Inflammatory macrophage treated with lipopolysaccharide for 1 hour (primary cell): ENCODE results near the gene BCKDK.
"Not testable (repeated sequence)": the region's sequence is repeated elsewhere in the genome, so short reads cannot be mapped to it uniquely, and the experiment has no call there.

Source experiments
- DNase-seq, 2 donors: peaks; one replicate each; pipeline ENCODE4 v3.0.0-alpha.2; 2020 to 2022

Gene BCKDK

DNA sequence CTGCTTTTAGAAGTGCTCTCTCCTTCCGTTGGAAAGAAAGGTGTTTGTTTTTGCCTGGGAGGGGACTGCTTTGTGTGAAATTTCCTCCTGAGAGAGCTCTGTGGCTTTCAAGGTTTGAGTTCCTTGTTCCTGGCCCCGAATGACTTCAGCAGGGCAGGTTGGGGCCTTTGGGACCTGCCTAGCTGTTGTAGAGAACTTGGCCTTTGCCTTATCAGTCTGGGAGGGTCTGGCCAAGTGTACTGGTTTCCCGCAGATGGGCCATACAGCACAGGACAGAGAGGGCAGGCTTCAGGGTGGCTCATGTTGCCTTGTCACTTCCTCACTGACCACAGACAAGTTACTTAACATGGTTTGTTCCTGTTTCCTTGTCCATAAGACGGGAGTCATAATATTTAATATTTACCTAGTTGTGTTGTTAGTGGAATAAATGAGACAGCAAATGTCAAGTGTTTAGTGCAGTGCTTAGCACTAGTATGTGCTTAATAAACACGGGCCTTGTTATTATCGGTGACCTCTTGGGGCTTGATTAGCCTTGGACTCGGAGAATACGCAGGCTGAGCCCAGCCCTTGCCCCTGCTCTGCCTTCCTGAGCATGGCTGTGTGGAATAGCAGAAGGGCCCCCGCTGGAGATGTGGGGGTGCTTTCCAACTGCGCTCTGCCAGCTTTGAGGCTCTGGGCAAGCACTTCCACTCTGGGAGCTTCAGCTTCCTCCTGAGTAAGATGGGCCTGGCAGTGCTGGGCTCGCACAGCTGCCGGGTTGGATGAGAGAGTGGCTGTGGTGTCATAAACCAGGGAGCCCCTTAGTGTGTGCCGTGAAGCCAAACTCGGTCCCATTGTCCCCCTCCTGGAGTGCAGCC, 20.8 kb downstream of the BCKDK start:
- DNase-seq, result peak; percentile 78 to 87

DNA sequence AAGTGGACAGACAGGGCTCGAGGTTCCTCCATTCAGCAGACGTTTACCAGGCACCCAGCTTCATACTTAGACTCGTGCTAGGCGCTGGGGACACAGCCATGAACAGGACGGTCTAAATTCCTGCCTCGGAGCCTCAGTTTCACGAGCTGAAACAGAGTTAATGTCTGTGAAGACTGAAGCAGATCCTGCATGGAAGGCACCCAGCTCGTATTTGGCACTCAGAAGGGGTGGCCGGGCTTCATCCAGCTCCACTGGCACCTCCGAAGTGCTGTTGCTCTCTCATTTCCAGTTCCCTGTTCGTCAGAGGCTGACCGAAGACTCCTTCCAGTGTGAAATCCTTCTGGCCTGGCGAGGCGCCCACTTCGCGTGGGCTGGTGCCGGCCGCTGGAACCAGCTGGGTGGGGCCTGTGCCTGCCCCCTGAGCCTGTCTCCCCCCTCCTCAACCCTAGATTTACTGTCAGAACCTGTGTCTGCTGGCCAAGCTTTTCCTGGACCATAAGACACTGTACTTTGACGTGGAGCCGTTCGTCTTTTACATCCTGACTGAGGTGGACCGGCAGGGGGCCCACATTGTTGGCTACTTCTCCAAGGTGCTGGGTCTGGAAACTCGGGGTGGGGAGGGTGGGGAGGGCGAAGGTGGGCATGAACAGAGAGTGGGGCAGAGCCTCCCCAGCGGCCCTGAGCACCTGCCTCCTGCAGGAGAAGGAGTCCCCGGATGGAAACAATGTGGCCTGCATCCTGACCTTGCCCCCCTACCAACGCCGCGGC, 21.6 kb downstream of the BCKDK start:
- DNase-seq, result peak; percentile 69 to 78

DNA sequence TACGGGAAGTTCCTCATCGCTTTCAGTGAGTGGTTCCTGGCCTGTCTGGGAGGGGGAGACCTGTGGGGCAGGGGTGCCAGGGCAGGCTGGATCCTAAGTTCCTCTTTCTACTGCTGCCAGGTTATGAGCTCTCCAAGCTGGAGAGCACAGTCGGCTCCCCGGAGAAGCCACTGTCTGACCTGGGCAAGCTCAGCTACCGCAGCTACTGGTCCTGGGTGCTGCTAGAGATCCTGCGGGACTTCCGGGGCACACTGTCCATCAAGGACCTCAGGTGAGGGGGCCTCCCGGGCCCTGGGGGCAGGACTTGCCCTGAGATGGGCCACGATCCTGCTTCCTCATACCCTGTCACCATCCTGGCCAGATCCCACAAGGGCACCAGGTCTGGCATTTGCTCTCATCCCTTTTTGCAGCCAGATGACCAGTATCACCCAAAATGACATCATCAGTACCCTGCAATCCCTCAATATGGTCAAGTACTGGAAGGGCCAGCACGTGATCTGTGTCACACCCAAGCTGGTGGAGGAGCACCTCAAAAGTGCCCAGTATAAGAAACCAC, 22.2 kb downstream of the BCKDK start:
- DNase-seq, result peak in 1 of 2 donors; percentile 51

DNA sequence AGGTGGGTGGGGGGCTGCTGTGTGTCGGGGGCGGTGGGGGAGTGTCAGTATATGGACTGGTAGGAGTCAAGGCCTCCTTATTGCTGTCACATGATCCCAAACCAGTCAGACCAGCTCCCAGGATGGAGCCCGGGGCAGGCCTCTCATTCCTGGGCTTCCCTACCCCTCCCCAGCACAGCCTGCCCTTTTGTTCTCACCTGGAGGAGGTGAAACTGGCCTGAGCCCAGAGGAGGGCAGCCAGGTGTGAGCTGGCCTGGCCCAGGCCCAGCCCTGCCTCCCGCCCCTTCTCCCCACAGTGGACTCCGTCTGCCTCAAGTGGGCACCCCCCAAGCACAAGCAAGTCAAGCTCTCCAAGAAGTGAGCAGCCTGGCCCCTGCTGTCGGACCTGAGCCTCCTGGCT, 22.7 kb downstream of the BCKDK start:
- no peak for DNase-seq

DNA sequence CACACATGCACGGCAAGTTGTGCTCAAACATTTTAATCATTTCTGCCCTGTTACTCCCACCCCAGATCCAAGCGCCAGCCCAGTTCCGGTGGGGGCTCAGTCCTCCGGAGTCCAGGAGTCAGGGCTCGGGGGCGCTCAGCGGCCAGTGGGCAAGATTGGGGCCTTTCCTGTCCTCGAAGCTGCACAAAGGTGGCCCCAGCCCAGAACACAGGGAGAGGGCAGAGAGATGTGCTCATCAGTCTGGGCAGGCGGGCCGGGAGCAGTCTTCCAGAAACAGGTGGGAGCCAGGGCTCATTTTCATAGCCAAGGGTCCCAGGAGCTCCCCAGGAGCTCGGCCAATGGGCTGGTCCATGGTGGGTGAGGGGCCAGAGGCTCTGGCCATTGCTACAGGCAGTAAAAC, 23.2 kb downstream of the BCKDK start:
- no peak for DNase-seq

DNA sequence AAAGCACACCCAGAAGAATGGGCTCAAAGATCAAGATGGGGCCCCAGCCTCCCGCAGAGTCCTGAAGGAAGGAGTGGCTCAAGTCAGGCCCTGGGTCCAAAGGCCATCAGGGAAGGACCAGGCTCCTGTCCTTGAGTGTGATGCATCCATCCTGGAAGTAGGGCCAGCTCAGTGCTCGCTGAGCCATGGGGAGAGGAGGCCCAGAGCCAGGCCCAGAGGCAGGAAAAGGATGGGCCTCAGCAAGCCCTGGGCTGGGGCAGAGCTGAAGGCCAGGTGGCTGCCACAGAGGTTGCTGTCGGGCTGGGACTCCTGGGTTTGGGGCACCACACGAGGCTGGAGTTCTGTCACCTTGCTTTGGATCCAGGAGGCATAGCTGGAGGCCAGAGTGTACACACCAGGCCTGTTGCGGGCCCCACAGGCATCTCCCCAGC, 23.7 kb downstream of the BCKDK start:
- DNase-seq, result no peak

DNA sequence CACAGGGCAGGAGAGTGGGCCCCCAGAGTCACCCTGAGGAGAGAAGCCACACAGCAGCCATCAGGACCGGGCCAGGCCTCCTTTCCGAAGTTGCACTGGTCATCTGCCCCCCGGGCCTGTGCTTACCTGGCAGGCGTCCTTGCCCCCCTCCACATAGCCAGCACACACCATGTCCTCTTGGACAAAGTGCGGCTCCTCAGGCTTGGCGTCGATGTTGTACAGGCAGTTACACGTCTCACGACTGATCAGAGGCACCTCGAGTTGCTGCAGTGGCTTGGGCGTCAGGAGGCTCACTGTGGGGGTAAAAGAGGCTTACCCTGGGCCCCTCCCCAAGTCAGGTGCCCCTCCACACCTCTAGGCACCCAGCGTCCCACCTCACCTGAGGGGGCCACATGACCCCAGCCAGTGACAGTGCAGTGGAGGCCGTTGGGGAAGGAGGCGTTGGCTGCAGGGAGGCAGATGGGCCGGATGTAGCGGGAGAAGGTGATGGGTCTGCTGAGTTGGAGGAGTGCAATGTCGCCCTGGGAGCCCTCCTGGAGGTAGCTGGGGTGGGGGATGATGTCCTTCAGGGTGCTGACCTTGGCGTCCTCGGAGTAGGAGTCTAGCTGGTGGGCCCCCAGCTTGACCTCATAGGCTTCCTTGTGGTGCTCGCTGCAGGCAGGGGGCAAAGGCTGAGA, 24.3 kb downstream of the BCKDK start:
- no peak for DNase-seq

DNA sequence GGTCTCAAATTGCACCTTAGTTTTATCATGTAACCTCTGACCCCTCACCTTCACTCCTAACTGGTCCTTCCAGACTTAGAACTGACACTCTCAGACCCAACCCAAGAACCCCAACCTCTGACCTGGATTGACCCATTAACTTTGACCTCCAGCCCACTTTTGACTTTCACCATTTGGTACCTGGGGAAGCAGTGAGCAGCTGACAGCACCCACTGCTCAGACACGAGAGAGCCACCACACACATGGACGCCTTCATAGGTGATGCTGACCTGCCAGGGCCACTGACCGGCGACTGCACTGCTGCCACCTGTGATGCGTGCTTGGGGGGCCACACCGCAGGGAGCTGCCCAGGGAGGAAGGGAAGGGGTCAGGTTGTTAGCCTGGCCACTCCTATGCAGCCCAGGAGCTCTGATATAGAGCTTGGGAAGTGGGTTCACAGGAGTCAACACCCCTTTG, 24.9 kb downstream of the BCKDK start:
- DNase-seq, result no peak

DNA sequence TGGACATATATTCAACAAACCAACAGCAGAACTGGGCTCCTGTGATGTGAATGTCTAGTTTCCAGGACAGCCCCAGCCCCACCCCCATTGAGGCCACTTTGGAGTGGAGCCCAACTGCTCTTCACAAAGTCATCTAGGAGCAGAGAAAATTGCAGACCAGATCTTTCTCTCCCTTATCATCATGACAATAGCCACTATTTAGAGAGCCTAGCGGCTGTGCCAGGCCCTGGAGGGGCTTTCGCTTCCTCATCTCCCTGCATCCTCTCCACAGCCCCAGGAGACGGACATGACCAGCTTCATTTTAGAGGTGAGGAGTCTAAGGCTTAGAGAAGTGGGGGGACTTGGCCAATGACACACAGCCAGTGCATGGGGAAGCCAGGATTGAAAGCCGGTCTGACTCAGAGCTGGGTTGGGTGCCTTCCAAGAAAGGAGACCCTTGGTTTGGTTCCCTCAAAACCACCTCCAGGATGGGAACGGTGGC, 25.9 kb downstream of the BCKDK start:
- DNase-seq, result peak in 1 of 2 donors; percentile 33

DNA sequence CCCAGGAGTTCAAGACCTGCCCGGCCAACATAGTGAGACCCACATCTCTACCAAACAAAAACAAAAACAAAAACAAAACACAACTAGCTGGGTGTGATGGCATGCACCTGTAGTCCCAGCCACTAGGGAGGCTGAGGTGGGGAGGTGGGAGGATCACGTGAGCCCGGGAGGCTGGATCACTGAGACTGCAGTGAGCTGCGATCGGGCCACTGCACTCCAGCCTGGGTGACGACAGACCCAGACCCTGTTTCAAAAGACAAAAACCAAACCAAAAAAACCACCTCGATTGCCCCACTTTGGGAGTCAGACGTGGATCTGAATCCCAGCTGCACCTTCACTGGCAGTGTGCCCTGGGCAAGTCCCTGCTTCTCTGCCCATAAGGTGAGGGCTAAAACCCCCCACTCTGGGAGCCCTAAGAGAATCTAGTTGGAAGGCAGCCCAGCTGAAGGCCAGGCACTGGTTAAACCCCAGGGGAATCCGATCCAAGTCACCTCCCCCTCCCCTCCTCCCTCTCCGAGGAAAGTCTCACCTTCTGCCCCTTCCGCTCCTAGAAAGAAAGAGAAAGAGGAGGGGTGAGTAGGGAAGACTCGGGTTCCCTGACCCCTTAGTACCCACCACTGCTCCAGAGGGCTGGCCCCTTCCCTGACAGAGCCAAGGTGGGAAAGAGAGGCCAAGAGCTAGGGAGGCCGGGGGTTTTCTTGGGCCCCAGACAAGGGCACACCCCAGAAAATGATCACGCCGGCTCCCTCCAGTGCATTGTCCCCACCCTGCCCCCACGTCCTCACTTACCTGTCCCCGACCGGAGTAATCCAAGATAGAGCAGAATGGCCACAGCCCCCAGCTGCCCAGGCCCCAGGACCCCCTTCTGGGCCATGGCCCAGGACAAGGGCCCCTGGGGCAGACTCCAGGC, 26.7 kb downstream of the BCKDK start:
- DNase-seq, result no peak

DNA sequence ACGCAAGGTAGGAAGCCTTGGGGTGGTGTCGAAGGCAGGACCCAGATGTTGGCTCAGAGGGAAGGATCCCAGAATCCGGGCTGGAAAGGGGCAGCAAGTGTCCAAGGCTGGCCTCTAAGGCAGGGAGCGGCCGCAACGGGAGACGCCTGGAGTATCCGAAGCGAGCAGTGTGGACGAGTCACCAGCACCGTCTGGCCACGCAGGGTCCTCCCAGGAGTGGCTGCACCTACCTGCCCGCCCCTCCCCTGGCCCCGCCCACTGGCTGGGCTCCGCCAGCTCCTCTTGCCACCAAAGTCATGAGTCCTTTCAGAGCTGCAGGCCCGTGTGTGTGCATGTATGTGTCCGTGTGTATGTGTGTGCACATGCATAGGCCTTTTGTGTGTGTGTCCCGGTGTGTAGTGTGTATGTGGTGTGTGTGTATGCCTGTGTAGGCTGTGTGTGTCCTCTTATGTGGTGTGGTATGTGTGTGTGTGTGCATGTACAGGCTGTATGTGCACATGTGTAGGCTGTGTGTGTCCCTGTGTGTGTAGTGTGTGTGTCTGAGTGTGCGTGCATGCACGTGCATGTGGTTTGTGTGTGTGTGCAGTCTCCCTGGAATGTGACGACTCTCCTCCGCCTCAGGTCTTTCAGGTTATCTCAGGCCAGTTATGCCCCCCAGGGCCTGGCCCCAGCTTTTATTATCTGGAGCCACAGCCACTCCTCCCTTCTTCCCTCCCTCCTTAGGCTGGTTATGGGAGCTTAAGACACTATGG, 27.5 kb downstream of the BCKDK start, which contains the start of gene PRSS8:
Gene PRSS8 (minus strand): TSS at position 193 of the 752 bp plus-strand sequence. CDS start 229 bp downstream, outside the sequence.
- no peak for DNase-seq

DNA sequence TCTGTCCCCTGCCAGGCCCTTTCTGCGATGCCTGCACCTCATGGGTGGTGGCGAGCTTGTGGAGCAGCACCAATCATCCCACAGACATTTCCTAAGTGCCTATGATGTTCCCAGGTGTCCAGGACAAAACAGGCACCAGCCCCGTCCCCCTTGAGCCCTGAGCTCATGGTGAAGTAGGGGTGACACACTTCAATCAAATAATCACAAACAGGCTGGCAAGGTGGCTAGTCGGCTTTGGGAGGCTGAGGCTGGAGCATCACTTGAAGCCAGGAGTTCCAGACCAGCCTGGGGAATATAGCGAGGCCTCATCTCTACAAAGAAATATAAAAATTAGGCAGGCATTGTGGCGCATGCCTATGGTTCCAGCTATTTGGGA, 28.1 kb downstream of the BCKDK start:
- DNase-seq, result no peak

DNA sequence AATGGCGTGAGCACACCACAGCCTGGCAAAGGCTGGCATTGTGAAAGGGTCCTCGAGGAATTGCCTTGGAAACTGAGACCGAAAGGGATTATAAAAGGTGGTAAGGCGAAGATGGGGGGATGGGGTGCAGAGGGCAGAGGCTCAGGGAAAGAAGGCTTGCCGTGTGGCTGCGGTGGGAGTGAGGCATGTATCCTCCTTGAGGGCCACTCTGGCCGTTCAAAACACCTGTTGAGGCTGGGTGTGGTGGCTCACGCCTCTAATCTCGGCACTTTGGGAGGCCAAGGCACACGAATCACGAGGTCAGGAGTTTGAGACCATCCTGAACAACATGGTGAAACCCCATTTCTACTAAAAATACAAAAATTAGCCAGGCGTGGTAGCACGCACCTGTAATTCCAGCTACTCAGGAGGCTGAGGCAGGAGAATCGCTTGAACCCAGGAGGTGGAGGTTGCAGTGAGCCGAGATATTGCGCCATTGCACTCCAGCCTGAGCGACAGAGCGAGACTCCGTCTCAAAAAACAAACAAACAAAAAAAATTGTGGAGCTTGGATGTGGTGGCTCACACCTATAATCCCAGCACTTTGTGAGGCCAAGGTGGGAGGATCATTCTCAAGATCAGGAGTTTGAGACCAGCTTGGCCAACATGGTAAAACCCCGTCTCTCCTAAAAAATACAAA, 28.8 kb downstream of the BCKDK start:
- DNase-seq, result not testable (repeated sequence)

DNA sequence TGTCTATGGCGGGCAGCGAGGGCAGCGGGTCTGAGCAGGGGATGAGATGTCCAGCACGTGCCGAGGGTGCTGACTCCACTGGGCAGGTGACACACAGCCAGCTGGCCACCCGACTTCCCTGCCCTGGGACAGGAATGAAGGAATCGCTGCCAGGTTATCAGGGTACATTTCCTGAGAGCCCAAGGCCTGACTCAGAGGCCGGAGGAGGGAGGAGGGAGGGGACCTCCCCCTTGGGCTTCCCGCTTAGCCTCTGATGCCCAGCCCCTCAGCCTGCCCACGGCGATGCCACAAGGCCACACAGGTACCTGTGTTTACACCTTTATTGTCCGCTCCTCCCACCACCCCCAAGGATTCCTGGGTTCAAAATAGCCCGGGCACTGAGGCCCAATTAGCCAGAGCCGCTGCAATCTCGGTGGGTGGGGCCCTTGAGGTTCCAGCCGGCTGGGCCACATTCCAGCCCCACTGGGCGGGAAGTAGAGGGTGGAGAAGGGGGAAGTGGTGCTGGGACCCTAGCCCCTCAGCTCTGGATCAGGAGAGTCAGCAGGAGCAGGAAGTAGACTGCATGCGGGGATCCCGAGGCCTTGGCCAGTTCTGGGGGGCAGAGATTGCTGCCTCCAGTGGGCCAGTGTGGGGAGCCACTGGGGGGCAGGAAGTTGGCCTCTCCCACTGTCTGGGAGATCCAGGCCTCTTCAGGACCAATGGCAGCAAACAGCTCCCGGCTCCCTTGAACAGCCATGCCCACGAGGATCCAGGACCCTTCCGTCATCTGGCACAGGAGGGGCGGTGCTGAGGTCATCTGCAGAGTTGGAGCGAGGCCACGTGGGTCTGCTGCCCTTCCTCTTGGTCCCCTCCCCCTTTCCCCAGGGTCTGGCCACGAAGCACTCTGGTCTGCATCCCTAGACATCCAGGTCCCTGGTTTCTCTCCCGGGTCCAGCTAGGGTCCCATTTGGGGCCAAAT, 30.7 kb downstream of the BCKDK start:
- peak in 1 of 2 donors; percentile 28 for DNase-seq

DNA sequence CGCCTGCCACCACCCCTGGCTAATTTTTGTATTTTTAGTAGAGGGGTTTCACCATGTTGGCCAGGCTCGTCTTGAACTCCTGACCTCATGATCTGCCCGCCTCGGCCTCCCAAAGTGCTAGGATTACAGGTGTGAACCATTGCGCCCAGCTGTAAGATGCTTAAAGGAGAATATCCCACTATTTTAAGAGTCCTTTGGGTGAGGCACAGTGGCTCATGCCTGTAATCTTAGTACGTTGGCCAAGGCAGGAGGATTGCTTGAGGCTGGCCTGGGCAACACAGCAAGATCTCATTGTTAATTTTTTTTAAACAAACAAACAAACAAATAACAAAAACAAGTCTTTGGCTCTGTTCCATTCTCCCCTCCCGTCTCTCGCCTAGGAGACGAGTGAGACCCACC, 32.9 kb downstream of the BCKDK start:
- DNase-seq, result not testable (repeated sequence)

DNA sequence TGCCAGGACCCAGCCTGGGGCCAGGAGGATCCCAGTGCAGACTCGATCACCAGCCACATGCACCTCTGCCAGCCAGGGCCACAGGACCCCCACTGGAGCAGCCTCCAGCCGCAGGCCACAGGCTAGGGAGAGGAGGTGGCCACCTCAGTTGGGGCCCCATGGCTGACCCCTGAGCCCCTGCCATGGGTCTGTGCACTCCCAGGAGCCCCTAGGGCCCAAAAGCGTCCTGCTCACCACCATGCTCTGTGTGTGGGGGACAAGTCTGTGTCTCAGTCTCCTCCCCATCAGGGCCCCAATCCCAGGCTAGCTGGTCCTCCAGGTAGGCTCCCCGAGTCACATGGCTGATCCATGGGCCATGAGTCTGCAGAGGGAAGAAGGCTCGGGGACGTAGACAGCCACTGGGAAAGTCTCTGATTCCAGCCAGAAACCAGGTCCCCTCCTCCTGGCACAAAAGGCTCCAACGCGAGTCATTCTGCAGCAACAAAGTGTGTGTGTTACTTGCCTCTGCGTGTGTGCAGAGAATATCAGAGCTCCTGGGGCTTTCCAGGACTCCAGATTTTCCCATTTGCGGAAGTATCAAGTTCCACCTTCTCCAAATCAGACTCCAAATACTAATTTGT, 33.4 kb downstream of the BCKDK start:
- DNase-seq, result peak in 1 of 2 donors; percentile 79

DNA sequence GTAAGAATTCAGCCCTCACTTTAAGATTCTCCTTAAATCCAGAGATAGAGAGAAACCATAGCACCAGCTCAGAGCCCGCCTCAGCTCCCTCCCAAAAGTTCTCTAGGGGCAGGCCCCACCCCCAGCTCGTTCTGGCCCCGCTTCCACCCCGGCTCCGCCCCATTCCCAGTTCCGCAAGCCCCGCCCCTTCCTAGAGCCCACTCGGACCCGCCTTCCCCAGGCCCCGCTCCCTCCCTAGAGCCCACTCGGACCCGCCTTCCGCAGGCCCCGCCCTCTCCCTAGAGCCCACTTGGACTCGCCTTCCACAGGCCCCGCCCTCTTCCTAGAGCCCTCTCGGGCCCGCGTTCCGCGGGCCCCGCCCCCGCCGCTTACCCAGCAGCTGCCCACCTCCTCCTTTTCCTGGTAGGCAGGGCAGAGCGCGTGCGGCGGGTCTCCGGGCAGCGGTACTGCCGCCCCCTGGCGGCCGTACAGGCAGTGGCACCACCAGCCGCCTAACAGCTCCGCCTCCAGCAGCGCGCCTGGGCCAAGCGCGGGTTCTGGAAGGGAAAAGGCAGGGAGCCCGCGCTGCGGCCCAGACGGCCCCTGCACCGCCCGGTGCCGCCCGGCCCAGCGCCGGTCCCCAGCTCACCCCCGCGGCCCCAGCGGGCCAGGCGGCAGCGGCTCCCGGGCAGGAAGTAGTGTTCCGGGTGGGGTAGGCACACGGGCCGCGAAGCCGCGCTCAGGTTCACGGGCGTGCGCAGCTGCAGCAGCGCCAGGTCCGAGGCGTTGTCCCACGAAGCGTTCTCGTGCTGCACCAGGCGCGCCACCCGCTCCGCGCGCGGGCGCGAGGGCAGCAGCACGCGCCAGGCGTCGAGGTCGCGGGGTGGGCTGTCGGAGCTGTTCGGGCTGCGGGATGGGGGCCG, 34.2 kb downstream of the BCKDK start:
- DNase-seq, result peak; percentile 97
